Osteoblast (primary cell): ENCODE measurements around the gene C1QC. TPM values are rescaled to one million over a fixed set of nuclear protein-coding genes. Genes with fewer than 3 reads are reported as not detected.

ENCODE experiments used
- DNase-seq: peaks from one replicate; pipeline ENCODE4 v3.0.0; 2011; ENCODE audit warnings: low spot score, mixed read lengths; ENCODE audit not compliant: insufficient read length; ENCODE audit errors: missing footprints
- H2AFZ ChIP-seq: 2 replicates; pipeline ENCODE4 v1.6.0; 2011; ENCODE audit warnings: mild to moderate bottlenecking, low read length
- H3K27ac ChIP-seq: 2 replicates; pipeline ENCODE4 v1.5.1; 2011; ENCODE audit warnings: mild to moderate bottlenecking, low read depth, low read length, moderate library complexity
- H3K27me3 ChIP-seq: 2 replicates; pipeline ENCODE4 v1.6.0; 2012; ENCODE audit warnings: mild to moderate bottlenecking, control low read depth, inconsistent platforms, low read length, moderate library complexity; ENCODE audit not compliant: insufficient read depth
- H3K36me3 ChIP-seq: 2 replicates; pipeline ENCODE4 v1.5.1; 2011; ENCODE audit warnings: mild to moderate bottlenecking, low read length, control low read depth, moderate library complexity; ENCODE audit not compliant: insufficient read depth
- H3K4me1 ChIP-seq: 2 replicates; pipeline ENCODE4 v1.5.1; 2011; ENCODE audit warnings: mild to moderate bottlenecking, low read length, control low read depth, moderate library complexity; ENCODE audit not compliant: insufficient read depth
- H3K4me2 ChIP-seq: 2 replicates; pipeline ENCODE4 v1.6.0; 2011; ENCODE audit warnings: mild to moderate bottlenecking, low read length; ENCODE audit not compliant: insufficient read depth
- H3K4me3 ChIP-seq: fragments of 200-600 bp; sonication (generic); 3 replicates; pipeline ENCODE4 v1.5.1; 2012; ENCODE audit warnings: mild to moderate bottlenecking, low read length, inconsistent platforms; ENCODE audit not compliant: insufficient read depth
- H3K79me2 ChIP-seq: 2 replicates; pipeline ENCODE4 v1.6.0; 2012; ENCODE audit warnings: mild to moderate bottlenecking, low read length, control low read depth, inconsistent platforms; ENCODE audit not compliant: insufficient read depth
- H3K9me3 ChIP-seq: 2 replicates; pipeline ENCODE4 v1.5.1; 2011; ENCODE audit warnings: low read depth, low read length, control low read depth
- H4K20me1 ChIP-seq: 2 replicates; pipeline ENCODE4 v1.6.0; 2012; ENCODE audit warnings: mild to moderate bottlenecking, low read length, control low read depth; ENCODE audit not compliant: insufficient read depth
- total RNA-seq: library from RNA; depleted of rRNA; stranded (reverse); fragments of >200 nt; gene quantifications from 2 replicates; pipeline ENCODE4 v1.2.3, GENCODE V29; 2012
- TF ChIP-seq, protein P1 (sequence below): IDR thresholded peaks from 2 replicates; pipeline ENCODE4 v1.5.1; 2011; ENCODE audit warnings: mild to moderate bottlenecking, low read depth, low read length, moderate library complexity; ENCODE audit errors: extremely low read depth

The C1QC gene
- total RNA-seq, 1 donor = 2.2 TPM

DNA sequence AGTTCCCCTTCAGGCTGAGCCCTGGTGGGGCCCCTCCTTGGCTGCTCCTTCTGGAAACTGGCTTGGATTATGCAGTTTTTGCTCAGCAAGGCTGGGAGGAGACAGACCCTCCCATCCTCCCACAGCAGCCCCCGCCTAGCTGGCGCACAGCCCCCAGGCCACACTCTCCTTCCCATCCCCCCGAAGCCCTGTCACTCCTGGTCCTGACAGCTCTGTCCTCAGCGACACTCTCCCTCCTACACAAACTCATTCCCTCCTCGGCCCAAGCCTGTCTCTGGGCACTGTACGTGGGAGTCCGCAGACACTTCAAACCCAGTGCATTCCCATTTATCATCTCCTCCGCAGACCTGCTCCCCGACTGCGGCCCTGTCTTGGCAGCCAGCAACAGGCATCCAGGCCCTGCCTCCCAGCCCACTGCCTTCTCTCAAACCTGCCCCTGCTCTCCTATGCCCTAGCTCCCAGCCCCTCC, 42.2 kb downstream of the C1QC start:
- DNase-seq = no peak
- TF ChIP-seq, protein P1, sequence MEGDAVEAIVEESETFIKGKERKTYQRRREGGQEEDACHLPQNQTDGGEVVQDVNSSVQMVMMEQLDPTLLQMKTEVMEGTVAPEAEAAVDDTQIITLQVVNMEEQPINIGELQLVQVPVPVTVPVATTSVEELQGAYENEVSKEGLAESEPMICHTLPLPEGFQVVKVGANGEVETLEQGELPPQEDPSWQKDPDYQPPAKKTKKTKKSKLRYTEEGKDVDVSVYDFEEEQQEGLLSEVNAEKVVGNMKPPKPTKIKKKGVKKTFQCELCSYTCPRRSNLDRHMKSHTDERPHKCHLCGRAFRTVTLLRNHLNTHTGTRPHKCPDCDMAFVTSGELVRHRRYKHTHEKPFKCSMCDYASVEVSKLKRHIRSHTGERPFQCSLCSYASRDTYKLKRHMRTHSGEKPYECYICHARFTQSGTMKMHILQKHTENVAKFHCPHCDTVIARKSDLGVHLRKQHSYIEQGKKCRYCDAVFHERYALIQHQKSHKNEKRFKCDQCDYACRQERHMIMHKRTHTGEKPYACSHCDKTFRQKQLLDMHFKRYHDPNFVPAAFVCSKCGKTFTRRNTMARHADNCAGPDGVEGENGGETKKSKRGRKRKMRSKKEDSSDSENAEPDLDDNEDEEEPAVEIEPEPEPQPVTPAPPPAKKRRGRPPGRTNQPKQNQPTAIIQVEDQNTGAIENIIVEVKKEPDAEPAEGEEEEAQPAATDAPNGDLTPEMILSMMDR = no peak
- peaks cover 21% of the 10 kb centered on the region for H3K27me3 ChIP-seq
- no peaks in the 10 kb centered on the region for H4K20me1 ChIP-seq
- no peak overlapping the region for H3K27ac ChIP-seq
- H3K4me3 ChIP-seq = no peak overlapping the region
- peaks cover 8% of the 10 kb centered on the region for H3K4me1 ChIP-seq
- no peak overlapping the region for H3K4me2 ChIP-seq
- H2AFZ ChIP-seq = no peak overlapping the region
- no peaks in the 10 kb centered on the region for H3K9me3 ChIP-seq
- H3K36me3 ChIP-seq = no peaks in the 10 kb centered on the region
- no peaks in the 10 kb centered on the region for H3K79me2 ChIP-seq

DNA sequence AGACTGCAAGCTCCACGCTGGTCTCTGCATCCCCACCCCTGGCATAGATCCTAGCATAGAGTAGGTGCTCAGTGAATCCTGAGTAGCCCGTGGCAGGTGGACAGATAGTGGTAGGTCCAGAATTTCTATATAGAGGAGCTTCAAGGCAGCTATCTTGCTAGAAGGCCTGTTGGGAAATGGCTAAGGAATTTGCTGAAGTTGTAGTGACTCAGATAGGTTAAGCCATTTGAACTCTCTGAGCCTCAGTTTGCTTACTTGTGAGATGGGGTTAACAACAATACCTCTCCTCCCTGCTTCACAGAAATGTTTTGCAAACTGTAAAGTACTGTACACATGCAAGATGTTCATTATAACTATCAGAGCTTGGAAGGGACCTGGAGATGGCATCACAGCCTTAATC, 43.8 kb downstream of the C1QC start:
- H3K79me2 ChIP-seq = no peaks in the 10 kb centered on the region
- peaks cover 18% of the 10 kb centered on the region for H3K27me3 ChIP-seq
- no peak for DNase-seq
- no peaks in the 10 kb centered on the region for H3K9me3 ChIP-seq
- TF ChIP-seq, protein P1 = no peak
- peaks cover 8% of the 10 kb centered on the region for H3K4me1 ChIP-seq
- no peak overlapping the region for H2AFZ ChIP-seq
- H3K4me3 ChIP-seq = no peak overlapping the region
- H3K4me2 ChIP-seq = no peak overlapping the region
- H4K20me1 ChIP-seq = no peaks in the 10 kb centered on the region
- no peak overlapping the region for H3K27ac ChIP-seq
- H3K36me3 ChIP-seq = no peaks in the 10 kb centered on the region

DNA sequence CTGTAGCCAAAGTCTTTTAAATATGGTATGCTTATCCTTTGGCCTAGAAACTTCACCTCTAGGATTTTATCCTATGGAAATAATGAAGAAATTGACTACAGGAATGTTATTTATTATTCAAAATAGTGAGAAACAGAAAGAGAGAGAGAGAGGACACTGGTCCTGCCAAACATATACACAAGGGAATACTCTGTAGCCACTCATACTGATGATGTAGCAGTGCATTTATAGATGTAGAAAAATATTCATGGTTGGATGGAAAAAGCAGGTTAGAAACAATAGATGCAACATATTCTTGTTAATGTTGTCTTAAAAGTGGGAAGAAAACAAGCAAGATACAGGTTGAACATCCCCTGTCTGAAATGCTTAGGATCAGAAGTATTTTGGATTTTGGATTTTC, 45.0 kb downstream of the C1QC start:
- no peaks in the 10 kb centered on the region for H3K79me2 ChIP-seq
- no peak overlapping the region for H3K4me3 ChIP-seq
- H3K4me2 ChIP-seq = no peak overlapping the region
- peaks cover 10% of the 10 kb centered on the region for H3K27me3 ChIP-seq
- H3K4me1 ChIP-seq = peaks cover 8% of the 10 kb centered on the region
- H4K20me1 ChIP-seq = no peaks in the 10 kb centered on the region
- H3K36me3 ChIP-seq = no peaks in the 10 kb centered on the region
- TF ChIP-seq, protein P1 = no peak
- H2AFZ ChIP-seq = no peak overlapping the region
- DNase-seq = peak; percentile 80
- H3K27ac ChIP-seq = no peak overlapping the region
- no peaks in the 10 kb centered on the region for H3K9me3 ChIP-seq

- Histone ChIP-seq H4K20me1 (no peaks in the 10 kb centered on the region), H3K27me3 (peaks cover 9% of the 10 kb centered on the region), H3K79me2 (no peaks in the 10 kb centered on the region), H3K4me2 (no peak overlapping the region), H3K9me3 (no peaks in the 10 kb centered on the region), H3K27ac (no peak overlapping the region), H2AFZ (no peak overlapping the region), H3K36me3 (no peaks in the 10 kb centered on the region), H3K4me1 (peaks cover 8% of the 10 kb centered on the region), H3K4me3 (no peak overlapping the region)
- TF ChIP-seq, protein P1 = no peak
- peak; percentile 96 for DNase-seq
Observed at GRCh38 chr1:22689505-22689904, 46.1 kb downstream of the C1QC start.
